ENCODE results near the gene RXRA. TPM values are rescaled to one million over a fixed set of nuclear protein-coding genes. Genes with fewer than 3 reads are reported as not detected.

The RXRA gene
- total RNA-seq (100 to 1,000 TPM in 1 of 2 donors, 10 to 100 TPM in 1; 41.5 to 116 TPM), polyA plus RNA-seq (100 to 1,000 TPM in 1 of 2 donors, 10 to 100 TPM in 1; 46.8 to 101 TPM)

DNA sequence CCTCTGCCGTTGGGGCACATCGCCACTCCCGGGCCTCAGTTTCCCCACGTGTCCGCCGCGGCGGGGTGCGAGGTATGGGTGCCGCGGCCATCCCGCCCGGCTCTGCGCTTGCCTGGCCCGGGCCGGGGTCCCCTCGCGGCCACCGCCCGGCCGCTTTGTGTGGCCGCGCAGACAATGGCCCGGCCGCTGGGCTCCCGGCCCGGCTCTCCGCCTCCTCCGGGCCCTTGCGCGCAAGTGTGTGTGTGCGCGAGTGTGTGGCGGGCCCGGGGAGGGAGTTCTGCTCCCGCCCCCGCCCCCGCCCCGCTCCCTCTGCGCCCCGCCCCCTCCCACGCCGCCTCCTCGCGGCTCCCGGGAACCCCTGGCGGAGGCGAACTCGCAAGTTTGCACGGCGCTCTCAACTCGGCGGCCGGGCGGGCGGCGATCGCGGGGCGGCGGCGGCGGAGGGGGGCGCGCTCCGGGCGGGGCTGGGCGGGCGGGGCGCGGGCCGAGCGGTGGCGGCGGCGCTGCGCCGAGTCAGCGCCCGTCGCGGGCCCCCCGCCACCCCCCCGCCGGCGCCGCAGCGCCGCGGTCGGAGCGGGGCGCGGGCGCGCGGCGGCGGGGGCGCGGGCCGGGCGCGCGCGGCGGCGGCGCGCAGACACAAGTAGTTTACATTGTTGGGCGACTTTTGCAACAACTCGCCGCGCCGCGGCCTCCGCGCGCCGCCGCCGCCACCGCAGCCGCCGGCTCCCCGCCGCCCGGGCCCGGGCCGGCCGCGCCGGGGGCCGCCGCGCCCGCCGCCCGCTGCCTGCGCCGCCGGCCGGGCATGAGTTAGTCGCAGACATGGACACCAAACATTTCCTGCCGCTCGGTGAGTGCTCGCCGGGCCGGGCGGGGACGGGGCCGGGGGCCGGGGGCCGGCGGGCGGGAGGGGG is at the start of gene RXRA:
Gene RXRA (plus strand): TSS at position 643 of the 911 bp plus-strand sequence. CDS start 177 bp downstream, at position 820.
- DNase-seq (ENCODE audit: low spot score), result peak; percentile 85
- H3K9ac ChIP-seq (ENCODE audit: low read depth in 1 of 2, low read length in 2 of 2), result peak within 1 kb of the TSS; percentile 98 to 100
- H3K36me3 ChIP-seq (ENCODE audit: control insufficient read depth in 4 of 4, insufficient read depth in 3 of 4, low read depth in 1 of 4, low read length in 3 of 4), result no peaks in the 10 kb centered on the region
- under 1% methylated on average over 156 of the region's 156 CpGs for WGBS
- H3K27me3 ChIP-seq (ENCODE audit: control insufficient read depth in 4 of 4, insufficient read depth in 4 of 4, low read length in 3 of 4), result no peaks in the 10 kb centered on the region
- peaks cover 32 to 66% (median 49%) of the 10 kb centered on the region in 4 donors for H3K4me1 ChIP-seq (ENCODE audit: control insufficient read depth in 4 of 4, insufficient read depth in 4 of 4, low read length in 3 of 4)
- TF ChIP-seq EGR1 (IDR thresholded peaks at IDR 0.05; ENCODE audit: low read depth in 2 of 2) (peak in 1 of 2 donors; percentile 26), RXRA (IDR thresholded peaks at IDR 0.05) (no peak), YY1 (IDR thresholded peaks at IDR 0.05) (no peak), RAD21 (IDR thresholded peaks at IDR 0.05) (peak; percentile 21 to 40), HNF4A (conservative IDR thresholded peaks at IDR 0.05) (no peak), SP1 (IDR thresholded peaks at IDR 0.05) (peak; percentile 5), FOXA1 (IDR thresholded peaks at IDR 0.05) (no peak), JUND (IDR thresholded peaks at IDR 0.05) (no peak), HNF4G (IDR thresholded peaks at IDR 0.05) (no peak), NR2F2 (IDR thresholded peaks at IDR 0.05) (no peak), TAF1 (conservative IDR thresholded peaks at IDR 0.05) (no peak), GABPA (IDR thresholded peaks at IDR 0.05 in 1 of 2, conservative IDR thresholded peaks at IDR 0.05 in 1 of 2) (no peak), FOXA2 (IDR thresholded peaks at IDR 0.05) (no peak)
- TF ChIP-seq, protein P1, sequence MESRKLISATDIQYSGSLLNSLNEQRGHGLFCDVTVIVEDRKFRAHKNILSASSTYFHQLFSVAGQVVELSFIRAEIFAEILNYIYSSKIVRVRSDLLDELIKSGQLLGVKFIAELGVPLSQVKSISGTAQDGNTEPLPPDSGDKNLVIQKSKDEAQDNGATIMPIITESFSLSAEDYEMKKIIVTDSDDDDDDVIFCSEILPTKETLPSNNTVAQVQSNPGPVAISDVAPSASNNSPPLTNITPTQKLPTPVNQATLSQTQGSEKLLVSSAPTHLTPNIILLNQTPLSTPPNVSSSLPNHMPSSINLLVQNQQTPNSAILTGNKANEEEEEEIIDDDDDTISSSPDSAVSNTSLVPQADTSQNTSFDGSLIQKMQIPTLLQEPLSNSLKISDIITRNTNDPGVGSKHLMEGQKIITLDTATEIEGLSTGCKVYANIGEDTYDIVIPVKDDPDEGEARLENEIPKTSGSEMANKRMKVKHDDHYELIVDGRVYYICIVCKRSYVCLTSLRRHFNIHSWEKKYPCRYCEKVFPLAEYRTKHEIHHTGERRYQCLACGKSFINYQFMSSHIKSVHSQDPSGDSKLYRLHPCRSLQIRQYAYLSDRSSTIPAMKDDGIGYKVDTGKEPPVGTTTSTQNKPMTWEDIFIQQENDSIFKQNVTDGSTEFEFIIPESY (IDR thresholded peaks at IDR 0.05), result no peak
- TF ChIP-seq, protein P2, sequence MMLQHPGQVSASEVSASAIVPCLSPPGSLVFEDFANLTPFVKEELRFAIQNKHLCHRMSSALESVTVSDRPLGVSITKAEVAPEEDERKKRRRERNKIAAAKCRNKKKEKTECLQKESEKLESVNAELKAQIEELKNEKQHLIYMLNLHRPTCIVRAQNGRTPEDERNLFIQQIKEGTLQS (IDR thresholded peaks at IDR 0.05), result no peak
- TF ChIP-seq, protein P3, sequence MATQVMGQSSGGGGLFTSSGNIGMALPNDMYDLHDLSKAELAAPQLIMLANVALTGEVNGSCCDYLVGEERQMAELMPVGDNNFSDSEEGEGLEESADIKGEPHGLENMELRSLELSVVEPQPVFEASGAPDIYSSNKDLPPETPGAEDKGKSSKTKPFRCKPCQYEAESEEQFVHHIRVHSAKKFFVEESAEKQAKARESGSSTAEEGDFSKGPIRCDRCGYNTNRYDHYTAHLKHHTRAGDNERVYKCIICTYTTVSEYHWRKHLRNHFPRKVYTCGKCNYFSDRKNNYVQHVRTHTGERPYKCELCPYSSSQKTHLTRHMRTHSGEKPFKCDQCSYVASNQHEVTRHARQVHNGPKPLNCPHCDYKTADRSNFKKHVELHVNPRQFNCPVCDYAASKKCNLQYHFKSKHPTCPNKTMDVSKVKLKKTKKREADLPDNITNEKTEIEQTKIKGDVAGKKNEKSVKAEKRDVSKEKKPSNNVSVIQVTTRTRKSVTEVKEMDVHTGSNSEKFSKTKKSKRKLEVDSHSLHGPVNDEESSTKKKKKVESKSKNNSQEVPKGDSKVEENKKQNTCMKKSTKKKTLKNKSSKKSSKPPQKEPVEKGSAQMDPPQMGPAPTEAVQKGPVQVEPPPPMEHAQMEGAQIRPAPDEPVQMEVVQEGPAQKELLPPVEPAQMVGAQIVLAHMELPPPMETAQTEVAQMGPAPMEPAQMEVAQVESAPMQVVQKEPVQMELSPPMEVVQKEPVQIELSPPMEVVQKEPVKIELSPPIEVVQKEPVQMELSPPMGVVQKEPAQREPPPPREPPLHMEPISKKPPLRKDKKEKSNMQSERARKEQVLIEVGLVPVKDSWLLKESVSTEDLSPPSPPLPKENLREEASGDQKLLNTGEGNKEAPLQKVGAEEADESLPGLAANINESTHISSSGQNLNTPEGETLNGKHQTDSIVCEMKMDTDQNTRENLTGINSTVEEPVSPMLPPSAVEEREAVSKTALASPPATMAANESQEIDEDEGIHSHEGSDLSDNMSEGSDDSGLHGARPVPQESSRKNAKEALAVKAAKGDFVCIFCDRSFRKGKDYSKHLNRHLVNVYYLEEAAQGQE (IDR thresholded peaks at IDR 0.05), result peak; percentile 55
- TF ChIP-seq, protein P4, sequence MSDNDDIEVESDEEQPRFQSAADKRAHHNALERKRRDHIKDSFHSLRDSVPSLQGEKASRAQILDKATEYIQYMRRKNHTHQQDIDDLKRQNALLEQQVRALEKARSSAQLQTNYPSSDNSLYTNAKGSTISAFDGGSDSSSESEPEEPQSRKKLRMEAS (IDR thresholded peaks at IDR 0.05), result no peak
- TF ChIP-seq, protein P5, sequence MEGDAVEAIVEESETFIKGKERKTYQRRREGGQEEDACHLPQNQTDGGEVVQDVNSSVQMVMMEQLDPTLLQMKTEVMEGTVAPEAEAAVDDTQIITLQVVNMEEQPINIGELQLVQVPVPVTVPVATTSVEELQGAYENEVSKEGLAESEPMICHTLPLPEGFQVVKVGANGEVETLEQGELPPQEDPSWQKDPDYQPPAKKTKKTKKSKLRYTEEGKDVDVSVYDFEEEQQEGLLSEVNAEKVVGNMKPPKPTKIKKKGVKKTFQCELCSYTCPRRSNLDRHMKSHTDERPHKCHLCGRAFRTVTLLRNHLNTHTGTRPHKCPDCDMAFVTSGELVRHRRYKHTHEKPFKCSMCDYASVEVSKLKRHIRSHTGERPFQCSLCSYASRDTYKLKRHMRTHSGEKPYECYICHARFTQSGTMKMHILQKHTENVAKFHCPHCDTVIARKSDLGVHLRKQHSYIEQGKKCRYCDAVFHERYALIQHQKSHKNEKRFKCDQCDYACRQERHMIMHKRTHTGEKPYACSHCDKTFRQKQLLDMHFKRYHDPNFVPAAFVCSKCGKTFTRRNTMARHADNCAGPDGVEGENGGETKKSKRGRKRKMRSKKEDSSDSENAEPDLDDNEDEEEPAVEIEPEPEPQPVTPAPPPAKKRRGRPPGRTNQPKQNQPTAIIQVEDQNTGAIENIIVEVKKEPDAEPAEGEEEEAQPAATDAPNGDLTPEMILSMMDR (IDR thresholded peaks at IDR 0.05; ENCODE audit: low read depth, low read length, missing input control), result peak; percentile 8
- H3K9me3 ChIP-seq (ENCODE audit: control insufficient read depth in 4 of 4, low read length in 3 of 4), result no peaks in the 10 kb centered on the region
- H3K27ac ChIP-seq (ENCODE audit: low read depth in 1 of 2, low read length in 2 of 2), result peak within 1 kb of the TSS; percentile 100
- peak within 1 kb of the TSS; percentile 81 to 93 (median 87) for H3K4me3 ChIP-seq (ENCODE audit: low read depth in 1 of 3, low read length in 3 of 3)
